SKM-1 treated with dmso at 0.1 percent for 144 hours (cell line): ENCODE results near the gene RNASE9.
"Not testable (repeated sequence)": the region's sequence is repeated elsewhere in the genome, so short reads cannot be mapped to it uniquely, and the experiment has no call there.

ENCODE experiments used
- DNase-seq: peaks from one replicate; lab custom pipeline; 2025; ENCODE audit not compliant: unreplicated experiment; lab: John Stamatoyannopoulos, UW

The RNASE9 gene

DNA sequence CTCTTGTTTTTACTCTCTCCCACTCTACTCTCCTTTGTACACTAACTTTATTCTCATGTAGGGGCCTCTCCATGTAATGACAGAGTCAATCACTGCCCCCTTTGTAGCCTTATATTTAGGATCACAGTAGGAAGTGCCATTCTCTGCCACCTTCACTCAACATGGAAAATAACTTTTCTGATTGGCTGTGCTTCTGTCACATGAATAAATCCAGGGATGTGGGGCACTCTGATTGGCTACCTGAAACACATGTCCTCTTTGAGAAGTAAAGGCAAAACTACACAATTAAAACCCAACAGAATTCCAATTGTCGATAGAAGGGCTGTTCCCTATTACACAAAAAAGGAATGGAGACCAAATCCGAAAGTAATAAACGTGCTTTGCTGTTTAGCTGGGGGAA lies at the start of gene RNASE9:
RNASE9 (minus strand) TSS at position 87 of the 400 bp plus-strand sequence.
- no peak for DNase-seq

DNA sequence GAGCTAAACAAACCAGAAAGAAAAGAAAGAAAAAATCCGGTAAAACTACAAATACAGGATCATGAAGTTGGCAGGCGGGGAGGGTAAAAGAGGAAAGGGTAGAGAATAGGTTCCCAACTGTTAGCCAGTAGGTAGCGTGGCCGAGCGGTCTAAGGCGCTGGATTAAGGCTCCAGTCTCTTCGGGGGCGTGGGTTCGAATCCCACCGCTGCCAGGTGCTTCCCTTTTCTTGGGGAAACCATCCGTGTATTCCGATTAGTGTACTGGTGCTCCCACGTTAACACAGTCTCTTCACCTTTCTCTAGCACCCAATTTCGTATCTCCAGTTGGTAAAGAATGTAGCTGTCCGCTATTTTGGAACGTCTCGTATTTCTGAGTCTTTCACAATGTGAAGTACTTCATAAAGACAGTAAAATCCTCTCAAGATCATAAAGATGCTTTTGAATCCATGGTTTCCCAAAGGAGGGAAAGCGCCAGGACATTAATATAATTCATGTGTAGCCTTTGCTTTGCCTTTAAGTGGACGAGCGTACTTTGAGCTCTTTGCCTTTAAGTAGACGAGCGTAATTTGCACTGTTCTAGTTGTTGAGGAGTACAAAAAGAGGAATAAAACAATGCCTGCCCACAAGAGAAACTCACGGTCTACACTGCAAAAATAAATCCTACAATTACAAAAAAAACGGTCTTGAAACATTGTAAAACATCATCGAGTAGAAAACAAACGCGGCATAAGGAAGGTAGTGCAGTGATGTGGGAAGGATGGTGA lies 49.3 kb upstream of the RNASE9 start:
- DNase-seq, result peak; percentile 31

DNA sequence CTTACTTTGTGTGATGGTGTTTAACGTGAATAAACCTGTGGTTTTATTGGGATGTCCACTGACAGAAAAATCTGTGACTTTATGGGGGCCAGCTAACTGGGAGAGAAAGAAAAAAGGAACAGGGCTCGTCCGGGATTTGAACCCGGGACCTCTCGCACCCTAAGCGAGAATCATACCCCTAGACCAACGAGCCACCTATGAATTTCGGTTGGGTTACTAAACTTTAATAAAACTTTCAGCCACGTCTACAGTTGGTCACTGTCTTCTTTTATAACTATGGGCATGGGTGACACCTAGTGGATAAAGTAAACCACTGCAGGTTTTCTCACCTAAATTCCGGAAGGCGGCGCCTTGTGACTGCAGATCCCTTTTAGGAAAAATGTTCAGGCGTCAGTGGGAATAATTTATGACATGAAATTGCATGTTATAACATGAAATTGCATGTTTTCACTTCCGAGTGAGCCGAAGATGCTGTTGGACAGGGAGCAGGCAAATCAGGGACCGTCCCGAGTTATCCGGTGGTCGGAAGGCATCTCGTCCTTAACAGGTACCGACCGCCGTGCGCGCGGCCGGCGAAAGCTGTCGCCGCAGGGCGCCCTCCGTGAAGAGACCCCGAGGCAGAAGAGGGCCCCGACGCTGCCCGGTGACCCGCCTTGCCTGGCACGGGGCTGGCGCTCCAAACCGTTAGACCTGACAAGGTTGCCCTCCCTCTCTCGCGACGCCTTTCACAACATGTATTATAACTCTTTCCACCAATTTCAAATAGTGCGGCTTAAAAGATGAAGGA lies 48.6 kb upstream of the RNASE9 start:
- peak; percentile 72 for DNase-seq

DNA sequence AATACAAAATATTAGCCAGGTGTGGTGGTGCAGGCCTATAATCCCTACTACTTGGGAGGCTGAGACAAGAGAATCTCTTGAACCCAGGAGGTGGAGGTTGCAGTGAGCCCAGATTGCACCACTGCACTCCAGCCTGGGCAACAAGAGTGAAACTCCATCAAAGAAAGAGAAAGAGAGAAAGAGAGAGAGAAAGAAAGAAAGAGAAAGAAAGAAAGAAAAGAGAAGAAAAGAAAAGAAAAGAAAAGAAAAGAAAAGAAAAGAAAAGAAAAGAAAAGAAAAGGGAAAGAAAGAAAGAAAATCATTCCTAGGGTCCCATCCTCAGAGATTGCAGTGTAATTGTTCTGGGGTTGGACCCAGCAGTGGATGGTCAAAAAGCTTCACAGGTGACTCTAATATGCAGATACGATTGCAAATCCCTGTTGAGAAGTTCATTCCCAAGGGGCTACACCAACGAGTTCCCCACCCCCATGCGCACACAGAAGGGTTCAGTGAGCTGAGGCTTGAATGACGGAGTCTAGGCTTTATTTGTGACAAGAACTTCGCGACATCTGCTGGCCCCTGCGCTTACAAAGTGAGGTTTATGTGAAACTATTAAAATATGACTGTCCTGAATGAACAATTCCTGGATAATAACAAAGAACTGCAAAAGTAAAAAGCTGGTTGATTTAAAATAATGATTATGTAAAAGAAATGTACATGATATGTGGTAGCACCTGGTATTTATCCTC lies 47.7 kb upstream of the RNASE9 start:
- DNase-seq, result no peak

DNA sequence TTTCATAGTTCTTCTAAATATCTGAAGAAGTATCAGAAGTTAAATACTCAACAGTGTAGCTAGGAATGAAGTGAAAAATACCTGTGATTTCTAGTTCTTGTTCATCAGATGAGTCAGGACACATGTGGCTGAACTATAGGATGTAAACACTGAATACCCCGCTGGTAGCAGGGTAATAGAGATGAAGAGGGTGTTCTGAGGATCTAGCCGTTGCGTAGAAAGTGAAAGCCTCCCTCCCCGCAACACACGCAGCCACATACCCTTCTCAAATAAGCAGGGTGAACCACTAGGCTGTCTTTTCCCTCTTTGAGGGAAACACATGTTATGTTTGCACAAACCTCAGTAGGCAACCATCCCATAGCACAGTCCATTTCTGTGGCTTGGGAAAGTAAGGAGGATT lies 46.8 kb upstream of the RNASE9 start:
- no peak for DNase-seq

DNA sequence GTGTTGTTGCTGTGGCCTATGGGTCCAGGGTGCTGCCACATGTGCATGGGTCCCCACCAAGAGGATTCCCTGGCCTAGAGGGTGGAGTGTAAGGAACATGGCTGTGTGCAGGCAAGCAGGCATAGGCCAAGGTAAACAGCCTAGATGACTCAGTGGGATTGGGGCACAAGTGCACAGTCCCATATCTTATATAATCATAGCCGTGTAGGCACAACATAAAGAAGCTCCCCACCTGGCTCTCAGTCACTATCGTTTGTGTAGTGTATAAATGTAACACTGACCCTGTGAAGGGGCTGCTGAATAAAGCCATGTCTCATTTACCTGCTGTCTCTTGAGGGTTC lies 46.0 kb upstream of the RNASE9 start:
- no peak for DNase-seq

DNA sequence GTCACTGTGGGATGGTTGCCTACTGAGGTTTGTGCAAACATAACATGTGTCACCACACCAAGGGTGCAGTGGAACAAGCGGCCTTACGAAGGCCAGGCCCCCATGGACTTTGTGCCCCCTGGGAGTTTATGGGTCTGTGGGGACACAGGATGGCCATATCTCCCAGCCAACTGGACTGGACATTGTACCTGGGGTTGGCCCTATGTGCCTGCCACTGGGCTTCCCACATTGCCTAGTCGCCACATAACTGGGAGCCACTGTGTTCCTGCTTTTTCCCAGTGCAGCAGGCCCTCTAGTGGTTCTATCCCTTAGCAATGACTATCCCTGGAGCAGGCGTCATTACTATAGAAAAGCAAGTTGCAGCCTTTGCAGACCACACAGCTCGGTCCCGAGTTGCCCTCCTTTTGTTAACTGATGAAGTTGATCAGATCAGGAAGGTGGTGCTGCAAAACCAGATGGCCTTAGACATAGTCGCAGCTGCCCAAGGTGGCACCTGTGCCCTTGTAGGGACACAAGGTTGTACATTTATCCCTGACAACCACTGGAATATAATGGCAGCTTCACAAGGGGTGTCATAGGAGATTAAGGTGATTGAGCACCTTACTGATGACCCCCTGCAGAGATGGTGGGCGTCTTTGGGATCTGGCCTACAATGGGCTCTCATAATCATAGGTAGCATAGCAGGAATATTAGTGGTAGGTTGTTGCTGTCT lies 45.5 kb upstream of the RNASE9 start:
- DNase-seq, result peak; percentile 7

DNA sequence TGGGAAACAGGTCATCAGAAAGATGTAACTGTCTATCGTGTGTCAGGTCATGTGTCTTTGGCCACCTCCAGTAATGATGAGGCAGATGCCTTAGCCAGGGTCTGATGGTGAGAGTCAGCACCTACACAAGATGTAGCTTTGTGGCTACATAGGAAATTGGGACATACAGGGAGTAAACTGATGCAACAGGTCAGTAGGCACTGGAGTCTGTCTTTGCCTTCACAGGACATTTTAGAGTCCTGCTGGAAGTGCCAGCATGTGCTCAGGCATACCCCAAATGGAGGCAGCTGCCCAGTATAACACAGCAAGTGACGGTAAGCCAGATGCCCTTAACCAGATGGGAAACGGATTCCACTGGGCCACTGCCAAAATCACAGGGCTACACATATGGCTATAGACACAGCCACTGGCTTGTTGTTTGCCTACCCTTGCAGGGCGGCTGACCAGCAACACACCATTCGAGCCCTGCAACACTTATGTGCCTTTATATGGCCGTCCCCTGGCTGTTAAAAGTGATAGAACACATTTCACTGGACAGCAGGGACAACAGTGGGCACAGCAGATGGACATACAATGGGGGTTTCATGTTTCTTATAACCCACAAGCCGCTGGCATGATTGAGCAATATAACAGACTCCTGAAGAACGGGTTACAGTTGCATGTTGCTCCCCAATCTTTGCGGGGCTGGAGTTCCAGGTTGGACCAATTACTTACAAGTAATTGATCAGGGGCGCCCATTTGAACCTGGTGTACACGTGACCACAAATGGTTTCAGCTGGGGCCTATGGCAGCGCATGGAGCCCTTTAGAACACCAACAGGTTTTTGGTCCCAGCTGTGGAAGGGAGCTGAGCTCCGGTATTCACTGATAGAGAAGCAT lies 43.2 kb upstream of the RNASE9 start:
- no peak for DNase-seq

DNA sequence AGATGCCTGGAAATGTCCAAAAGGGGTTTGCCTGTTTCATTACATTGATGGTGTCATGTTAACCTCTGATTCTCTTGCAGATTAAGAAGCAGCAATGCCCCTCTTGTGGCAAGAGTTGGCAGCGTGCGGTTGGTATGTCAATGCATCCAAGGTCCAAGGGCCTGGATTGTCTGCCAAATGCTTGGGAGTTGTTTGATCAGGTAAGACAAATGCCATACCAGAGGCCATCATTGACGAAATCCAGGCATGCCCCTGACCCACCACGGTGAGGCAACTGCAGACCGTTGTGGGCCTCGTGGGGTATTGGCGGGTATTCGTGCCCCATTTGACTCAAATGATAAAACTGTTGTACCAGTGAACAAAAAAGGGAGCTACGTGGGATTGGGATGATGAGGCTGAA lies 41.7 kb upstream of the RNASE9 start:
- no peak for DNase-seq

DNA sequence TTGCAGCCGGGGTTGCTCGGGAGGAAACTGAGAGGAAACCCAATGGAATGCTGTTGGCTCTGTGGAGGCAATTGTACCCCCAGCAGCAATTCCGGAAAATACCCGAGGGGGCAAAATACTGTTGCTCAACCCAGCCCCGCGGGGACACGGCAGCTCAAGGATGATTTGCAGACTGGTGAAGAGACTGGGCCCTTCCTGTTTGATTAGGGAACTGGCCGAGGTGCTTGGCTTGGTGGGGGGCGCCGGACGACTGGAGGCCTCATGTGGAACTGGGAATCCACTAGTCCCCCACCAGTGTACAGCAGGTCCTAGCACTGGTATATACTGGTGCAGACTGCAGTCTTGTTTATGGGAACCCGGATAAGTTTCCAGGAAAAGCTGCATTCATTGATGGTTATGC lies 40.7 kb upstream of the RNASE9 start:
- DNase-seq, result no peak

DNA sequence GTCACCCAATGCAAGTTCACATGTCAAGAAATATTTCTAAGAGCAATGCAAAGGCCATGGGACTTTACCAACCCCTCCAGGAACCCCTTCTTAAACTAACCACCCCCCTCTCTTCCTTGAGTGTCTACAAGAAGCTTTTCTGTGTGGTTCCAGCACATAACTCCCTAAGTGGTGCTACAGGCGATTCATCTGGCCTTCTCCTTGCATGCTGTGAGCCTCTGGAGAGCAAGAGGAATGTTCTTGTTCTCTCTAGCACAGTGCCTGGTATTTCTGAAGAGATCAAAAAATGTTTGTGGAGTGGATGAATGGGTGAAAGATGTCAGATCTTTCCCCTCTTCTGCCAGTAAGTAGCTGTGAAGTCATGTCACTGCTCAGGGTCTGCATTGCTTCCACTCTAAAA lies 36.3 kb upstream of the RNASE9 start:
- no peak for DNase-seq

DNA sequence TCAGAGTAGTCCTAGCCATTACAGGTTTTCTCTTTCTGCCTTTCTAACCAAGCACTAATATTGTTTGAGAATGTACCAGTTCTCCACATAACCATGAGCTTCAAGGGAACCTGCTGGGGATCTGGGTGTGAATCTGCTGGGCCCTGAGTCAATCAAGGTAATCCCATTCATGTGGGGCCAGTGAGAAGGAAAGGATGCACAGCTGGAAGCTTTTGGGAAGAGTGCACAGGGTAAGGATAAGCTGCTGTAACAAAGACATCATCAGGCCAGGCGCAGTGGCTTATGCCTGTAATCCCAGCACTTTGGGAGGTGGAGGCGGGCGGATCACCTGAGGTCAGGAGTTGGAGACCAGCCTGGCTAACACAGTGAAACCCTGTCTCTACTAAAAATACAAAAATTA lies 34.9 kb upstream of the RNASE9 start:
- not testable (repeated sequence) for DNase-seq

DNA sequence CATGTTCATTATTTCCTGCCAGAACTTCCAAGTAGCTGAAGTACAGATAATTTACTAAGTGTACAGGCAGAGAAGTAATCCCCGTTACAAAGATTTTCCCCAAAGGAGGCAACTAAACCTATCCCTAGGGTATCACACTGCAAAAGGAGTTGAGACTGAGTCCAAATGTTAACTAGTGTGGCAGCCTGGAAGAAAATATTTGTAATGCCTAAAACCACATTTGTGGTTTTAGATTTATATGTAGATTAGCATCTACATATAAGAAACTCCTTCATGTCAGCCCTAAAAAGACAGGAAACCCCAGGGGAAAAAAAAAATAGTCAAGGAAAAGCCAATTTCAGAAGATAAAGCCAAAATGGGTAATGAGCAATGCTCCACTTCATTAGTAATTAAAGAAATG lies 31.7 kb upstream of the RNASE9 start:
- DNase-seq, result no peak

DNA sequence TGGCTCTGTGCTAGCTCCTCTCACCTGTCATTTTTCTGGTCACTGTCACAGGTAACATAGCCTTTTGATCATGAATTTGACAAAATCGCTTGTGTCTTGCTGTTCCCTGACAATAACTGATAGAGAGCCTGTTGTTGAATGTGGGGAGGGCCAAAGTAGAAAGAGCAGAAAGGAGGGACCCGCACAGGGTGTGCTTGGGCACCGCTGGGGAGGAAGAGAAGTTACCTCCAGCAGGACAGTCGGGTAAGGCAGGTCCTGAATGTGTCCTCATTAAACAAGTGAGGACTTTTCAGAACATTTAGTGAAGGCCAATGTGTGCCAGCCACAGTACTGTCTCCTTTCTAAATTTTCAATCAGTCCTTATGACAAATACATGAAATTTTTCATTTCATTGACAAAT lies 30.4 kb upstream of the RNASE9 start, which contains the start of gene RNASE12:
RNASE12 (minus strand) TSS at position 142 of the 400 bp plus-strand sequence. CDS start 653 bp downstream, outside the sequence.
- DNase-seq, result no peak

DNA sequence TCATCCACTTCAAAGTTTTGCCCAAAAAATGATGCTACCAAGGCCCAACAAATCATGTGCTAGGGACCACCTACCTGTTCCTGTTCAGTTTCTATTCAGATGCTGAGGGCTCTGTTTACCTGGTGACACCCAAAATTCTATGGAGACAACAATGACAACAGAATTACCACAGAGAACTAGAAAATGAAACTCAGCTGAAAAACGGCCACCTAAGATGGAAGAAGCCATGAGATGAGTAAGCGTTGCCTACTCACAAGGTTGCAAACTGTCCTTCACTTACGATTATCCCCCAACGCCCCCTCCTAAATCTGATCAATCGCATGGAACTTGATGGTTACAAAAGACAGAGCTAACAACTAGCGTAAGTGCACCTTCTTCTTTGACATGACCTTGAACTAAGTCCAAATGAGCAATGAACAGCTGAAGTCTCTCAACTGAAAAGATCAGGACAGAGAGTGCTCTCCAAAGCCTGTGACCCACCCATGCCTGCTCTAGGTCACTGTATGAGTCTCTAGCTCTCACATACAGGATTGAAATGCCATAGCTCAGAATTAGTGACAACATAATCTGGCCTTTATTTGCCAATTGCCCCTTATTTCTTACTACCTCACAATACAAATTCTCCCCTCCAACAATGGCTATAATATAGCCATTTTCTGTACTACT lies 26.8 kb upstream of the RNASE9 start, which contains the start of gene RNASE11:
RNASE11 (minus strand) TSS at position 513 of the 666 bp plus-strand sequence.
- no peak for DNase-seq

DNA sequence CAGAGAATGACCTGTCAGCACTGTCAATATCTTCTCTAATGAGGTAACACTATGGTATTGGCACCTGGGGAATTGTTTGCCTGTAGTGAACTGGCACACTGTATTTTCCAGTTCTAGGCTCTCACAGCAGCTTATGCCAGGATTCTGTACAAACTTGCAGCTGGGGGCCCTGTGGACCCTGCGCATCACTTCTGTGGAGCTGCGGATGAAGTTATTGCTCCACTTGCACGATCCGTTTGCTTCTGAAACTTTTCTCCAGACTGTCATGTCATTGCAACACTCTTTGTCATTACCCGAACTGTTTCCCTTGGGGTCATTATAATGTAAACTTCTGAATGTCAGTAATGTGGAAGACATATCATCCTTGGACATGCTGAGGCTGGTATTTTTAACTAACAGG lies 23.1 kb upstream of the RNASE9 start:
- DNase-seq, result no peak

DNA sequence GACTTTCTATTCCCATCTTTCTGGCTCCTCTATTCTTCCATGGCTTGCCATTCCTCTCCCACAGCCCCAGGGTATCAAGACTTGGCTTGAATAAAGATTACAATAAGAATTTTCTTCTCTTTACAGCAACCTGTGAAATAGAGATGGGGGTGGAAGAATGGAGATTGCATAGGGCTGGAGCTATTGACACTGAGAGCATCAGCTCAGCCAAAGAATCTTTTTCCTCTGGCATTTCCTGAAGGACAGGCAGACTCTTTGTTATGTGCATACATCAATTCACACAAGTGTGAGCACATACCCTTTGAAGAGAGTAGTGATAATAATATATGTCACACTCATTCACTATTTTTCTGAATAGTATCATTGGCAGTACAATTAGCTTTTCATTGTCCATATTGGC lies 22.3 kb upstream of the RNASE9 start:
- no peak for DNase-seq

DNA sequence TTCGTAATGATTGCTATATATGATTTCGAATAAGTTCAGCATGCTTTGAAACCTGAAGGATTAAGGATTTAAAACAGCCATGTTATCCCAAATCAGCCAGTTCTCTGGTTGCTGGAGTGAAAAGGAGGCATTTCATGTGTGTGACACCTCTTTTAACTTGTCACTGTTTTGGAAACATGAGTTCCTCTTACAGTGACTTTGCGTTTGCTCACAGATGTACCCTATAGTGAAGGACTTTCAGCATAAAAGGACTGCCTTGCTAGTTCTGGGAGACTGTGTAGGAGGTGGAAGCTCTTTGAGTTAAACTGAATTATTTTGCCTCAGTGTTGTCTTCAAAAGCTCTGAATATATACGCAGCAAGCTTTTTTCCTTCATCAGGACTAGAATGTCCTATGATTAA lies 19.4 kb upstream of the RNASE9 start:
- no peak for DNase-seq

DNA sequence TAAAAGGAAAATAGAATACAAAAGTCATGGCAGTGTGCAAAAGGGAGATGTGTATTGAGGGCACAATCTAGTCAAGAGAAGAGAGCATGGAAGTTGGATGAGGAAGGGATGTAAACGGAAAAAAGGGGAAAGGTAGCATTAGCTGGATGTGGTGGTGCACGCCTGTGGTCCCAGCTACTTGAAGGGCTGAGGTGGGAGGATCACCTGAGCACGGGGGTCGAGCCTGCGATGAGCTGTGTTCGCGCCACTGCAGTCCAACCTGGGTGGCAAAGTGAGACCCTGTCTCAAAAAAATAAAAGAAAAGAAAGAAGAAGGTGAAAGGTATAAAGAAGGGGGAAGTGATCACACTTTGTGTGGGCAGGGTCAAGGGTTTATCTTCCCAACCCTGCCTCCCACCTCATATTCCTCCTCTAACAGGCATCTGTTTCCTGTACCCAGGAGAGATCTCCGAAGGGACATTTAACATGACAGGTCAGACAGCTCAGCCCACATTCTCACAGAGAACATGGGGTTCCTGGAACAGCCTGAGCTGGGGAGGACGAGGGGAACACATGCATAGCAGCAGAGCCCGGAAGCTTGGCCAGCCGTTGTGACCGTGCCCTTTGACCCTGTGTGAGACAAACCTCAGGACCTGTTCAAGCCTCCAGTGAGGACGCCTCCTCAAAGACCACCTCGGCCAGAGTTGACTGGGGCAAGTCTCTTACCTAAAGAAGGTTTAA lies 18.1 kb upstream of the RNASE9 start:
- DNase-seq, result no peak
